ENCODE results near the gene BCKDHB. TPM values are rescaled to one million over a fixed set of nuclear protein-coding genes. Genes with fewer than 3 reads are reported as not detected.

Gene BCKDHB
- total RNA-seq, 4 donors from 2014 or later = 1.6 to 6.9 (median 4.8) TPM

GRCh38 chr6:80338201-80338836, 231.8 kb downstream of the BCKDHB start:
- Histone ChIP-seq H3K27me3 (no peaks in the 10 kb centered on the region), H3K36me3 (no peaks in the 10 kb centered on the region), H3K4me3 (no peak overlapping the region), H3K27ac (no peak overlapping the region), H3K4me1 (no peaks in the 10 kb centered on the region), H3K9me3 (no peaks in the 10 kb centered on the region)
- TF ChIP-seq CTCF (IDR thresholded peaks at IDR 0.05 in 4 of 5, conservative IDR thresholded peaks at IDR 0.05 in 1 of 5) (peak in 4 of 5 experiments; percentile 11 to 55 (median 40)), POLR2A (IDR thresholded peaks at IDR 0.05) (no peak)
- DNase-seq (no peak), ATAC-seq (no peak)
- in situ Hi-C loops (cut with MboI; ENCODE audit: low sequenced_read_pairs in 4 of 4) = no loop called here
- intact Hi-C loops (cut with DNase I; ENCODE audit: low total_unique reads) = no loop called here

- ATAC-seq (no peak), DNase-seq (no peak)
- intact Hi-C loops (cut with DNase I; ENCODE audit: low total_unique reads) = no loop called here
- no peaks in the 10 kb centered on the region for H3K4me1 ChIP-seq
- H3K4me3 ChIP-seq = no peak overlapping the region
- no peaks in the 10 kb centered on the region for H3K9me3 ChIP-seq
- no peaks in the 10 kb centered on the region for H3K27me3 ChIP-seq
- TF ChIP-seq CTCF (IDR thresholded peaks at IDR 0.05 in 4 of 5, conservative IDR thresholded peaks at IDR 0.05 in 1 of 5) (no peak), POLR2A (IDR thresholded peaks at IDR 0.05) (no peak)
- no peaks in the 10 kb centered on the region for H3K36me3 ChIP-seq
- in situ Hi-C loops (cut with MboI; ENCODE audit: low sequenced_read_pairs in 4 of 4) = no loop called here
- no peak overlapping the region for H3K27ac ChIP-seq
These were observed 232.9 kb downstream of the BCKDHB start for GRCh38 chr6:80339421-80339820.

- DNase-seq (no peak), ATAC-seq (no peak)
- no peaks in the 10 kb centered on the region for H3K36me3 ChIP-seq
- H3K9me3 ChIP-seq = no peaks in the 10 kb centered on the region
- H3K27me3 ChIP-seq = no peaks in the 10 kb centered on the region
- no peak for TF ChIP-seq POLR2A (IDR thresholded peaks at IDR 0.05)
- TF ChIP-seq CTCF (IDR thresholded peaks at IDR 0.05 in 4 of 5, conservative IDR thresholded peaks at IDR 0.05 in 1 of 5) = no peak
- H3K4me3 ChIP-seq = no peak overlapping the region
- intact Hi-C loops (cut with DNase I; ENCODE audit: low total_unique reads) = no loop called here
- no peak overlapping the region for H3K27ac ChIP-seq
- no peaks in the 10 kb centered on the region for H3K4me1 ChIP-seq
- in situ Hi-C loops (cut with MboI; ENCODE audit: low sequenced_read_pairs in 4 of 4) = no loop called here
These were observed 233.8 kb downstream of the BCKDHB start for GRCh38 chr6:80340280-80340679.

- Histone ChIP-seq H3K27me3 (no peaks in the 10 kb centered on the region), H3K27ac (no peak overlapping the region), H3K4me1 (no peaks in the 10 kb centered on the region), H3K36me3 (no peaks in the 10 kb centered on the region), H3K9me3 (no peaks in the 10 kb centered on the region), H3K4me3 (no peak overlapping the region)
- TF ChIP-seq POLR2A (IDR thresholded peaks at IDR 0.05) (no peak), CTCF (IDR thresholded peaks at IDR 0.05 in 4 of 5, conservative IDR thresholded peaks at IDR 0.05 in 1 of 5) (no peak)
- DNase-seq (no peak), ATAC-seq (no peak)
- in situ Hi-C loops (cut with MboI; ENCODE audit: low sequenced_read_pairs in 4 of 4) (no loop called here), intact Hi-C loops (cut with DNase I; ENCODE audit: low total_unique reads) (no loop called here)
These were observed 234.2 kb downstream of the BCKDHB start for GRCh38 chr6:80340686-80341085.

DNA sequence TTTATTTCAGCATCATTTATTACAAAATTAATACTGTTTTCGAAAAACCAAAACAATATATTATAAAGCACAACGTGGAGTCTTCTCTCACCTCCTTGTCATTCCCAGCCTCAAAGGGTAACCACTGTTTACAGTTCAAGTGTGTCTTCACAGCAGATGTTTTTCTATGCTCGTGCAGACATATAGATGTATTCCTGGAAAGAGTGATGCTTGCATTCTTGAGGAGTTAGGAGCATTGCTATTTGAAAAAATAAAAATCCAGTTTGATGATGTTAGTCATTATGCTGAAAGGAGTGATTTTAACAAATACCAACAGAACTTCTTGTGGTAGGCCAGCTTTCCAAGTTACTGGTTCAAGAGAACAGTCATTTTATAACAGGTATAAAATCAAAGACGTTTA, 234.9 kb downstream of the BCKDHB start:
- DNase-seq (no peak), ATAC-seq (no peak)
- TF ChIP-seq POLR2A (IDR thresholded peaks at IDR 0.05) (no peak), CTCF (IDR thresholded peaks at IDR 0.05 in 4 of 5, conservative IDR thresholded peaks at IDR 0.05 in 1 of 5) (no peak)
- in situ Hi-C loops (cut with MboI; ENCODE audit: low sequenced_read_pairs in 4 of 4) = no loop called here
- H3K4me3 ChIP-seq = no peak overlapping the region
- H3K9me3 ChIP-seq = no peaks in the 10 kb centered on the region
- H3K27me3 ChIP-seq = no peaks in the 10 kb centered on the region
- intact Hi-C loops (cut with DNase I; ENCODE audit: low total_unique reads) = no loop called here
- no peak overlapping the region for H3K27ac ChIP-seq
- H3K36me3 ChIP-seq = no peaks in the 10 kb centered on the region
- H3K4me1 ChIP-seq = no peaks in the 10 kb centered on the region

All from gastrocnemius medialis (tissue), 4 donors.